GM12865 (cell line): ENCODE data around the gene NEUROD6.

Source experiments
- DNase-seq: peaks from one replicate; pipeline ENCODE4 v3.0.0; 2010; ENCODE audit warnings: low read depth
- H3K4me3 ChIP-seq: 2 replicates; pipeline ENCODE4 v1.5.1; 2011; ENCODE audit warnings: mild to moderate bottlenecking, low read depth, low read length, control low read depth
- CTCF ChIP-seq: IDR thresholded peaks from 2 replicates; pipeline ENCODE4 v1.5.1; 2011; ENCODE audit warnings: low read length, control low read depth, low read depth, inconsistent platforms; ENCODE audit not compliant: insufficient read depth; ENCODE audit errors: missing control alignments

The NEUROD6 gene

DNA sequence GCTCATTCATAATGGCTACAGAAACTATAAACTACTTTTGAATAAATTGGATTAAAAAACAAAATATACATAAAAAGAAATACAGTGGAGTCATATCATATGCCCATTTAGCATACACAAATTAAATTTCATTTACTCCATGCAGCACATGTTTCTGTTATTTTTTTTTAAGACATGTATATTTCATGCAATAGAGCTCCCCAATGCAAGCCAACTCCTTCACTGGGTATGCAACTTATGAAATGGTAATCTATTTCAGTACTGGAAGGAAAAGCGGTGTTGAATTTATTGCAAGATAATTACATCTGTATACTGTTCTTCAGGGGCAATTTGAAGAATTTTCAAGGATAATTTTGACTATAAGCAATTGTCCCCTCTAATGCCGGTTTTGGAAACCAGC is 49.9 kb downstream of the NEUROD6 start:
- no peak for DNase-seq
- no peak for TF ChIP-seq CTCF
- H3K4me3 ChIP-seq: no peak overlapping the region
